ENCODE results near the gene WBP2.

The WBP2 gene

DNA sequence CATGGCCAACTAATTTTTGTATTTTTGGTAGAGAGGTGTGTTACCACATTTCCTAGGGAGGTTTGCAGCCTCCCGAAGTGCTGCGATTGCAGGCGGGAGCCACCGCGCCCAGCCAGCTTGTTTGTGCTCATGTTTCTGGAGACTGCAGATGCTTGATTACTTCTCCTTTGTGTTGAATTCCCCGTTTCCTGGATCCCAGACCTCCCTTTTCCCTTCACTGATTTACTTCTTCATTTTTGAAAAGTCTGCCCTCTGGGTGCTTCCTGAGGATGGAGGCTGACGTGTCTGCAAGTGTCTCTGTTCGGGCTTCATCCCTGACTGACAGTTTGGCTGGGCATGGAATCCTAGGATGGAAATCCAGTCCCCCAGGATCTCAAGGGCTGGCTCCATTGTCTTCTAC is 30.3 kb upstream of the WBP2 start:
- no peak for DNase-seq (ENCODE audit: low read depth)
- TF ChIP-seq, protein P1, sequence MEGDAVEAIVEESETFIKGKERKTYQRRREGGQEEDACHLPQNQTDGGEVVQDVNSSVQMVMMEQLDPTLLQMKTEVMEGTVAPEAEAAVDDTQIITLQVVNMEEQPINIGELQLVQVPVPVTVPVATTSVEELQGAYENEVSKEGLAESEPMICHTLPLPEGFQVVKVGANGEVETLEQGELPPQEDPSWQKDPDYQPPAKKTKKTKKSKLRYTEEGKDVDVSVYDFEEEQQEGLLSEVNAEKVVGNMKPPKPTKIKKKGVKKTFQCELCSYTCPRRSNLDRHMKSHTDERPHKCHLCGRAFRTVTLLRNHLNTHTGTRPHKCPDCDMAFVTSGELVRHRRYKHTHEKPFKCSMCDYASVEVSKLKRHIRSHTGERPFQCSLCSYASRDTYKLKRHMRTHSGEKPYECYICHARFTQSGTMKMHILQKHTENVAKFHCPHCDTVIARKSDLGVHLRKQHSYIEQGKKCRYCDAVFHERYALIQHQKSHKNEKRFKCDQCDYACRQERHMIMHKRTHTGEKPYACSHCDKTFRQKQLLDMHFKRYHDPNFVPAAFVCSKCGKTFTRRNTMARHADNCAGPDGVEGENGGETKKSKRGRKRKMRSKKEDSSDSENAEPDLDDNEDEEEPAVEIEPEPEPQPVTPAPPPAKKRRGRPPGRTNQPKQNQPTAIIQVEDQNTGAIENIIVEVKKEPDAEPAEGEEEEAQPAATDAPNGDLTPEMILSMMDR (IDR thresholded peaks at IDR 0.05; ENCODE audit: low read length, missing control alignments), result no peak
- no peak overlapping the region for H3K4me3 ChIP-seq (replicated peaks; ENCODE audit: low read depth, low read length)

GRCh38 chr17:75881678-75882454 is 26.7 kb upstream of the WBP2 start:
- TF ChIP-seq, protein P1 (IDR thresholded peaks at IDR 0.05; ENCODE audit: low read length, missing control alignments), result no peak
- no peak overlapping the region for H3K4me3 ChIP-seq (replicated peaks; ENCODE audit: low read depth, low read length)
- no peak for DNase-seq (ENCODE audit: low read depth)

DNA sequence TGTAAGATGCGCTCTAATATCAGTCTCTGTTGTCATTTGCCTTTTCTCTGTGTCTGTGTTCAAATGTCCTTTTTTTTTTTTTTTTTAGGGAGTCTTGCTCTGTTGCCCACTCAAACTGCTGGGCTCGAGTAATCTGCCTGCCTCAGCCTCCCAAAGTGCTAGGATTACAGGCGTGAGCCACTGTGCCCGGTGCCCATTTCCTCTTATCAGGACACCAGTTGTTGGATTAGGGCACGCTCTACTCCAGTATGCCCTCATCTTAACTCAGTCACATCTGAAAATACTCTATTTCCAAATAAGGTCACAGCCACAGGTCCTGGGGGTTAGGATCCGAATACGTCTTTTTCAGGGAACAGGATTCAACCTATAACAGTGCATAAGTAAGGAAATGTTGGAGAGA is 25.1 kb upstream of the WBP2 start:
- no peak overlapping the region for H3K4me3 ChIP-seq (replicated peaks; ENCODE audit: low read depth, low read length)
- TF ChIP-seq, protein P1 (IDR thresholded peaks at IDR 0.05; ENCODE audit: low read length, missing control alignments), result no peak
- no peak for DNase-seq (ENCODE audit: low read depth)

DNA sequence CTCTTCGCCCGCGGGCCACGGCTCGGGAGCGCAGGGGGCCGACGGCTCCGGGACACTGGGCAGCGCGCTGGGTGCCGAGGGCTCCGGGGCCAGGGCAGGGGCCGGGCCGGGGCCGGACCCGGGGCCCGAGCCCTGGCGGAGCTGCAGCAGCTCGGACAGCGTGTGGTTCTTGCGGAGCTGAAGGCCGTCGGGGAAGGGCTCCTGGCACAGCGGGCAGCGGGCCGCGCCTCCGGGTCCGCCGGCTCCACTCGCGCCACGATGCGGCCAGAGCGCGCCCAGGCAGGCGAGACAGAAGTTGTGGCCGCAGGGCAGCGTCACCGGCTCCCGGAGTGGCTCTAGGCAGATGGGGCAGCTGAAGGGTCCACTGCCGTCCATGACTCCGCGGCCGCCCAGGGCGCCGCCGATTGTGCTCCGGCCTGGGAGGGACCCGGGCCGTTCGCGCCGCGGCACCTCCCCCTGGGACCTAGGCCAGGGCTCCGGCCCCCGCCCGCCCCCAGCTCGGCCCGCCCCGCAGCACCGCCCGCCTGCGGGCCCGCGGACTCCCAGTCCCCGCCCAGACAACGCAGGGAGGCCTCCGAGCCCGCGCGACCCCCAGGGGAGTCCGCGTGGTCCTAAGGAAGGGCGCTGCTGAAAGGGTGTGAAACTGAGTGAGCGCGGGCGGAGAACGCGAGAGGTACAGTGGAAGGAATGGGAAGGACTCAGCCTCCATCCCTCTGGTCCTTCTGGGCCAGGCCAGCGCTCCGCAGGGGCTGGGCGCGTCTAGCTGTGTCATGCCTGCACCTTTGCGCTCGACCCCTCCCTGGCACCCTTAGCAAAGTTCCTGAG is 23.3 kb upstream of the WBP2 start, which contains the start of gene TRIM47:
TRIM47 (minus strand) TSS at position 408 of the 825 bp plus-strand sequence; CDS start at position 375, 33 bp downstream.
- DNase-seq (ENCODE audit: low read depth), result peak; percentile 77
- H3K4me3 ChIP-seq (replicated peaks; ENCODE audit: low read depth, low read length), result peak within 1 kb of the TSS; percentile 90
- TF ChIP-seq, protein P1 (IDR thresholded peaks at IDR 0.05; ENCODE audit: low read length, missing control alignments), result peak; percentile 28

DNA sequence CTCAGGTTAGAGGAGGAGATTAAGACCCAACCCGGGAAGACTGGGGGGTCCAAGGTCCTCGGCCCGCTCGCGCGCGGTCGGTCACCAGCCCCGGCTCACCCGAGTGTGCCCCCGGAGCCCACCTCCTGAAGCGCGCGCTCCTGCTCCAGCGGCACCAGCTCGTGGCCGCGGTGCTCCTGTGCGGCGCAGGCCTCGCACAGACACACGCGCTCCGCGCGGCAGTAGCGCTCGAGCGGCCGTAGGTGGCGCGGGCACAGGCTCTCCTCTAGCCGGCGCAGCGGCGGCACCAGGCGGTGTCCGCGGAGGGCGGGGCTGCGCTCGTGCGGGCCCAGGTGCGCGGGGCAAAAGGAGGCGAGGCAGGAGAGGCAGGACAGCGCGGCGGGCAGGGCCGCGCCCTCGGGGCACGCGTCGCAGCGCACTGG is 22.6 kb upstream of the WBP2 start:
- TF ChIP-seq, protein P1 (IDR thresholded peaks at IDR 0.05; ENCODE audit: low read length, missing control alignments), result peak; percentile 30
- peak overlapping the region; percentile 90 for H3K4me3 ChIP-seq (replicated peaks; ENCODE audit: low read depth, low read length)
- DNase-seq (ENCODE audit: low read depth), result peak; percentile 73

GRCh38 chr17:75876938-75877751 is 22.0 kb upstream of the WBP2 start:
- H3K4me3 ChIP-seq (replicated peaks; ENCODE audit: low read depth, low read length), result peak overlapping the region; percentile 90
- TF ChIP-seq, protein P1 (IDR thresholded peaks at IDR 0.05; ENCODE audit: low read length, missing control alignments), result peak; percentile 8
- peak; percentile 98 for DNase-seq (ENCODE audit: low read depth)
